ENCODE results near the gene LEP.
A peak's percentile ranks its signal among the peaks of the same experiment; 100 is the strongest.

Gene LEP

DNA sequence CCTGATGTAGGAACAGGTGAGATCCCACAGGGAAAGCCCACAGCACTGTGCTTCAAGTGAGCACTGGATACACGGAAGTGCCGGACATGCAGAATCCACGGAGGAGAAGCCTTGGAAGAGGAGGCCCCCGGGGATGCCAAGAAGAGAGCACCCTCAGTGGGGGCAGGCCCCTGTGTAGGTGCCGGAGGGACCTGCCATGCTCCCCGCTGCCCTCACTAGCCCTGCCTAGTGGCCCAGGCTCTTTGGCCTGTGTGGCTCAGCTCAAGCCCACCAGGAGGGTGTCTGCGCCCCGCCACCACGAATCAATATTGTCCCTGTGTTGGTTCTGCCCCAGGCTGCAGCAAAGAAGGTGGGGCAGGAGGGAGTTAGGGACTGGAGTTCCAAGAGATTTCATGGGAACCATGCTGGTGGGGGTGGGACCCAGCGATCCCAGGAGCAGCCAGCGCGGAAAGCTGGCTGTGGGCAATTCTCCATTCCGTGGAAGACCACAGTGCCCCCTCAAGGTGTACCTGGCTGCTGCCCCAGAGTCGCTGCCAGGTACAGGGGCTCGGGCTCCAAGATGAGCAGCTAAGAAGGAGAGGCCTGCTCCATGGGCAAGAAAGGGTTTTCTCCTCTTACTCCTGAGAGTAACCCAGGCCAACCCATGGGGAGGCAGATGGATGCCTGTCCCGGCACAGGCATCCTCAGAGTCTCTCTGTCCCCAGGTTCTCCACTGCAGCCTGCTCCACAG lies 34.9 kb upstream of the LEP start:
- peaks cover 12% of the 10 kb centered on the region for H3K4me1 Mint-ChIP-seq (ENCODE audit: low read depth)
- peaks cover 53% of the 10 kb centered on the region for H3K27me3 Mint-ChIP-seq
- no peak overlapping the region for H3K4me3 Mint-ChIP-seq
- no peaks in the 10 kb centered on the region for H3K9me3 Mint-ChIP-seq
- intact Hi-C loops (cut with micrococcal nuclease) = loop anchor here (5.0 kb wide), 1 partner anchor 174 kb away; the partner anchor contains the start of gene LRRC4
- no peaks in the 10 kb centered on the region for H3K36me3 Mint-ChIP-seq (ENCODE audit: low read depth)
- no peak overlapping the region for H3K27ac Mint-ChIP-seq

DNA sequence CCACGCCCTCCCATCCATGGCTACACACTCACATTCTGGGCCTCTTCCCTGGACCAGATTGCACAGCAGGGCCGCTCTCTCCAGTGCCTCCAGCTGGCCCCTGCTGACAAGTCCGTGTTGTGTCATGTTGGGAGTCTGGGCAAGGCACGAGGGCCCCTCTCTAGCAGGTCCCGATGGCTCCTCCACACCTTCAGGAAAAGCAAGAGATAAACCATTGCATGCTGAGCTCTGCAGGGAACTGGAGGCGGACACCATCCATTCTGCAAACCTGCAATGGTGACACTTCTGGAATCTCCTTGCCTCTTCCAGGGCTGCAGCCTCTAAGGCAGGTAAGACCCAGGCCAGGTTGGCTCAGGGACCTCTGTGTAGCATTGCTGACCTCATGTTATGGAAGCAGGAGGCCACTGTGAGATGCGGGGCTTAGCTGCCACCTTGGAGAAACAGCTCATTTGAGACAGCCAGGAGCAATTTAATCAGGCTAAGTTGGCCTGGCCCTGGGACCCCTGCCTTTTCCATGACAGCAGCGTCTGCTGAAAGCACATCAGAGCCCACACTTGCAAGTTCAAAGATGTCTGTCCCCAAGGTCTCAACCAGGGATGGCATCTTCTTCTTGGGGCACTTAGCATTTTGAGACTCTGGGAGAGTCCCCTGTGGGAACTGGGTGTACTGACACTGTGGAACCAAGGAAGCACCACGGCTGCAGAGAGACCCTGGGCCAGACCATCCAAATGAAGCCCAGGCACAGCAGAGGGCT lies 34.2 kb upstream of the LEP start:
- intact Hi-C loops (cut with micrococcal nuclease) = loop anchor here (5.0 kb wide), 1 partner anchor 175 kb away; the partner anchor contains the start of gene LRRC4
- Mint-ChIP-seq H3K27me3 (peaks cover 46% of the 10 kb centered on the region), H3K9me3 (no peaks in the 10 kb centered on the region), H3K4me3 (no peak overlapping the region), H3K27ac (no peak overlapping the region), H3K4me1 (ENCODE audit: low read depth) (peaks cover 7% of the 10 kb centered on the region), H3K36me3 (ENCODE audit: low read depth) (no peaks in the 10 kb centered on the region)

DNA sequence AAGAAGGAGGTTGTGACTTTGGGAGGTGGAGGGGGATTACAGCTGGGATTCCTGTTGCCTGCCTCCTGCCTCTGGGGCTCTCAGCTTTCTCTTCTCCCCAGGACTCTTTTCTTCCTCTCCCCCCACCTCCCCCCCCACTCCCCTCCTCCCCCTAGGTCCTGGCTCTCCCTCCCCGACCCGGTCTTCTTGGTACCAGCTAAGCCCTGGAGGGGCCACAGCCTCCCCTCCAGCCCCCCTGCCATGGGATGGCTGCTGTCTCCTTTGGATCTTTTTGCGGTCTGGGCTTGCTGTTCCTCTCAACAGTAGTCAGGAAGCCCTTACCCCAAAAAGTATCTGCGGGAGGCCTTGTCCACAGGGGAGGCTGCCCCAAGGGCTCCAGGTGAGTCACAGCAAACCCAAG lies 33.5 kb upstream of the LEP start:
- Mint-ChIP-seq H3K36me3 (ENCODE audit: low read depth) (no peaks in the 10 kb centered on the region), H3K4me3 (no peak overlapping the region), H3K27me3 (peaks cover 39% of the 10 kb centered on the region), H3K9me3 (no peaks in the 10 kb centered on the region), H3K4me1 (ENCODE audit: low read depth) (peaks cover 5% of the 10 kb centered on the region), H3K27ac (no peak overlapping the region)
- intact Hi-C loops (cut with micrococcal nuclease) = loop anchor here (5.0 kb wide), 1 partner anchor 175 kb away; the partner anchor contains the start of gene LRRC4

DNA sequence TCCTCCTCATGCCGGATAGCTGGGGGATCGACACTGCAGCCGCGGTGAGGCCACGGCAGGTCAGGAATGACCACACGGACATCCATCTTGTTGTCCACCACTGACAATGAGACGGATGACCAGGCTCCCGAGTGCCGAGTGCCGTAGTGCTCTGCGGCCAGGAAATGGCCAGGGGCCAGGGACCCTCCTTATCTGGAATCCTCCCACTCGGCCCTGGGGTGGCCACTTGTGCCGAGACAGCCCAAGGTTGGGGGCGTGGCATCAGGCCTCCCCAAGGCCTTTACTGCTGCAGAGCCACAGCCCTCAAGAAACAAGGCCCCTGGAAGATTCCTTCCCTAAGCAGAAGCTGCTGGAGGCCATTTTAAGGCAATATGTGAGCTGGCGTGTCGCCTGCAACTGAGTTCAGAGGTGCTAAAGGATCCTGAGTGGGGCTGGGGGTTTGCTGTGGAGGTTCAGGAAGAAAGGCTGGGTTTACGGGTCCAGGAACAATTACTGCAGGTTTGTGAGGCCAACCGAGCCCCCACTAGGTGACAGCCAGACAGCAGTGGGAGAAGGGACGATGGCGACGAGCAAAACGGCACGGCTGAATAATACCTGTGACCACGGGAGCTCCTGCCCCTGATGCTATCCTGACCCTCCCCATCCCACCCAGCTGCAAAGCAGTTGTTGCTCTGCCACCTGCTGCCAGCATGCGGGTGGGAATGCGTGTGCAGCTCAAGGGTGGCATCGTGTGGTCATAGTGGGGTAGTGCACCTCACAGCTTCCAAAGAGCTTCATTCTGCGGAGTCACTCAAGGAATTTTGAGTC lies 31.6 kb upstream of the LEP start:
- H3K4me1 Mint-ChIP-seq (ENCODE audit: low read depth) = peaks cover 9% of the 10 kb centered on the region
- H3K36me3 Mint-ChIP-seq (ENCODE audit: low read depth) = no peaks in the 10 kb centered on the region
- peak overlapping the region; percentile 18 for H3K27ac Mint-ChIP-seq
- H3K27me3 Mint-ChIP-seq = peaks cover 26% of the 10 kb centered on the region
- H3K4me3 Mint-ChIP-seq = no peak overlapping the region
- intact Hi-C loops (cut with micrococcal nuclease) = loop anchor here (1.0 to 5.0 kb wide), 3 partner anchors 73 to 501 kb away; partner anchors contain the start of gene LRRC4
- no peaks in the 10 kb centered on the region for H3K9me3 Mint-ChIP-seq

DNA sequence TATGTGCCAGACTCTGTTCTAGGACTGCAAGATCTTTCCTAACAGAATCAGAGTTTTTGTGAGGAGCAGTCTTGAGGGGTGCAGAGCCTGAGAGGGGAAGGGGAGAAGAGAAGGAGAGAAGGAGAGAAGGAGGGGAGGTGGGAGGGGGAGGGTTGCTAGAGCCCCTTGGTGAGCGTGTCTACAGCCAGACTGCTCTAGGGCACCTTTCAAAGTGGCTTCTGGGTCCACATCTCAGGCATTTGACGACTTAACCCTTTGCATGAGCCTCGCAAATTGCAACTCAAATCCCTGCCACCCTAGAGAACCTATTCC lies 31.1 kb upstream of the LEP start:
- Mint-ChIP-seq H3K4me1 (ENCODE audit: low read depth) (peaks cover 10% of the 10 kb centered on the region), H3K27ac (peak overlapping the region; percentile 18), H3K36me3 (ENCODE audit: low read depth) (no peaks in the 10 kb centered on the region), H3K4me3 (no peak overlapping the region), H3K9me3 (no peaks in the 10 kb centered on the region), H3K27me3 (peaks cover 23% of the 10 kb centered on the region)
- intact Hi-C loops (cut with micrococcal nuclease) = no loop called here

DNA sequence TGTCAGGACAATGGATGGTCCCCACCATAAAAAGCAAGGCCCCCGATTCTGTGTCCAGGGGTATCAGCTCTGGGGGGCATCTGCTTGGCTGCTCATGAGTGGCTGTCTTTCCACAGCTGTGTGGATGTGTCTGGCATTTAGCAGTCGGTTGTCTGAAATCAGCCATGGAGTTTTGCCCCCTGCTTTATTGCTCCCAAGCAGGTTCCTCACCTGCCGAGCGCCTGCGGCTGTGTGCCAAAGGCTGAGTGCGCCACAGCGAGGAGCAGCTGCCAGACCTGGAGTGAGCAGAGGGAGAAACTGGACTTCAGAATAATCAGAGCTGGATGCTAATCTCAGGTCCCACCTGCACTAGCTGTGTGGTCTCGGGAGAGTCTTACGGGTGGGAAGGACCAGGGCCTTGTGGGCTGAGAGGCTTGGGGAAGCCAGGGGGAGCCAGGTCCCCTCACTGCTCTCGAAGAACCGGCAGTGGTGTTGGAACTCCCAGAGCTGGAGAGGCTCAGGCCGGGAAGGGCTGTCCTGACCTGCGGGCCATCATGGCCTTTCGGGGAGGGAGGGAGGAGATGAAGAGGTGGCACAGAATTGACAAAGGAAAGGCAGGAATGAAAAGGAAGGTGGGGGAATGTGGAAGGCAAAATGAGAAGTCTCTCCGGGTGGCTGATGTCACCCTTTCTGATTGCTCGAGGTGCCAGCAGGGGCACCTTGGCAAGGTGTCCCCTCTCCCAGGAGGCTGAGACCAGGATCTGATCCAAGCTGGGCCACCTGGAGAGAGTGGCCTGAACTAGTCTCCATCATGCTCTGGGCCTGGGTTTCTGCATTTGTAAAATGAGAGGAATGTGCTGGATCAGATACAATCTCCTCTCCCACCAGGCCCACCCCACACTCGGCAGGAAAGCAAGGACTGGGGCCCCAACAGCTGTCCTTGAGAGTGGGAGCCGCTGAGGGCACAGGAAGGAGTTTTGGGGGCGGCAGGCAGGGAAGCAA lies 30.2 kb upstream of the LEP start:
- intact Hi-C loops (cut with micrococcal nuclease) = no loop called here

DNA sequence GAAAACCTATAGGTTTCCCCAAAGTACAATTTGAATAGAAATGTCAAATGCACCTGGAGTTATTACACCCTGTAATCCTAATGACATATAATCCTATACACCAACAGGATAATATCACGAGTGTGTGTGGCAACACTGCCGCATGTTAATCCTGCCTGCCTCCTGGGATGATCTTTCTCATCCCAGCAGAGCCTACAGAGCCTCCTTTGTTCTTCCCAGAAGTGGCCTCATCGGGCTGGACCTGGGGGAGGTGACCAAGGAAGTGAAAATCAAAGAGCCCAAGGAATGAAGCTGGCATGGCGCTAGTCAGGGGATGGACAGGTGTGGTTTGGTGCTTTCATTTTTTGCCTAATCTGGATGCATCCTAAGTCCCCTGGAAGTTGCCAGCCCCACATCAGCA lies 29.5 kb upstream of the LEP start:
- peaks cover 17% of the 10 kb centered on the region for H3K27me3 Mint-ChIP-seq
- intact Hi-C loops (cut with micrococcal nuclease) = no loop called here
- peaks cover 10% of the 10 kb centered on the region for H3K4me1 Mint-ChIP-seq (ENCODE audit: low read depth)
- no peak overlapping the region for H3K4me3 Mint-ChIP-seq
- no peak overlapping the region for H3K27ac Mint-ChIP-seq
- H3K36me3 Mint-ChIP-seq (ENCODE audit: low read depth) = no peaks in the 10 kb centered on the region
- H3K9me3 Mint-ChIP-seq = no peaks in the 10 kb centered on the region

More for the DNA sequence above, 30.2 kb upstream of the LEP start:
- H3K36me3 Mint-ChIP-seq (ENCODE audit: low read depth) = no peaks in the 10 kb centered on the region
- H3K27ac Mint-ChIP-seq = no peak overlapping the region
- peaks cover 21% of the 10 kb centered on the region for H3K27me3 Mint-ChIP-seq
- no peaks in the 10 kb centered on the region for H3K9me3 Mint-ChIP-seq
- peaks cover 10% of the 10 kb centered on the region for H3K4me1 Mint-ChIP-seq (ENCODE audit: low read depth)
- no peak overlapping the region for H3K4me3 Mint-ChIP-seq

DNA sequence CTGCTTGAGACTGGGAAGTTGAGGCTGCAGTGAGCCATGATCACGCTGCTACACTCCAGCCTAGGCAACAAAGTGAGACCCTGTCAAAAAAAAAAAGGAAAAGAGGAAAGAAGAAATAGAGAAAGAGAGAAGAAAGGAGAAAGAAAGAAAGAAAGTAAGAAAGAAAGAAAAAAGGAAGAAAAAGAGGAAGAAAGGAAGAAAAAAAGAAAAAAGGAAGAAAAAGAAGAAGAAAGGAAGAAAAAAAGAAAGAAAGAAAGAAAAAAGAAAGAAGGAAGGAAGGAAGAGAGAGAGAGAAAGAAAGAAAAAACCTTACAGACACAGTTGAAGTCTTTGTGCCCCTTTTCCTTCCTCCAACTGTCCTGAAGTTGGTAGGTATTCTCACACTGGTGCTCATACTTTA lies 26.6 kb upstream of the LEP start:
- Mint-ChIP-seq H3K9me3 (no peaks in the 10 kb centered on the region), H3K27ac (no peak overlapping the region), H3K27me3 (peaks cover 8% of the 10 kb centered on the region), H3K4me3 (no peak overlapping the region), H3K36me3 (ENCODE audit: low read depth) (no peaks in the 10 kb centered on the region), H3K4me1 (ENCODE audit: low read depth) (peaks cover 32% of the 10 kb centered on the region)
- intact Hi-C loops (cut with micrococcal nuclease) = no loop called here

DNA sequence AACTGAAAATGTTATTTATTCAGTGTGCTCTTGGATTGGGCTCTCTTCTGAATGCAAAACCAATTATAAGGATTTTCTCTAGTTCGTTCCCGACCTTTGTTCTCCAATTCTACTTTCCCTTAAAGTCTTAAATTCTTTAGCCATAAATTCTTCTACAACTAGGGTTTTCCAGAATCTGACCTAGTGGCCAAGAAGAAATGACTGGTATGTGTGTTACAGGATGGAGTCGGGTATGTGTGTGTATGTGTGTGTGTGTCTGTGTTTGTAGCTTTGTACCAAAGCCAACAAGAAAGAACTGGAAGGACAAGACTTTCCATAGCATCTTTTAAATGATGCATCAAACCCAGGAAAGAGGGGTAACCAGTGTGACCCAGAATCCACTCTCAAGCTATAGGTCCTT lies 25.8 kb upstream of the LEP start:
- H3K4me1 Mint-ChIP-seq (ENCODE audit: low read depth) = peaks cover 34% of the 10 kb centered on the region
- no peaks in the 10 kb centered on the region for H3K36me3 Mint-ChIP-seq (ENCODE audit: low read depth)
- H3K27me3 Mint-ChIP-seq = peaks cover 6% of the 10 kb centered on the region
- intact Hi-C loops (cut with micrococcal nuclease) = no loop called here
- no peaks in the 10 kb centered on the region for H3K9me3 Mint-ChIP-seq
- H3K4me3 Mint-ChIP-seq = no peak overlapping the region
- H3K27ac Mint-ChIP-seq = no peak overlapping the region

DNA sequence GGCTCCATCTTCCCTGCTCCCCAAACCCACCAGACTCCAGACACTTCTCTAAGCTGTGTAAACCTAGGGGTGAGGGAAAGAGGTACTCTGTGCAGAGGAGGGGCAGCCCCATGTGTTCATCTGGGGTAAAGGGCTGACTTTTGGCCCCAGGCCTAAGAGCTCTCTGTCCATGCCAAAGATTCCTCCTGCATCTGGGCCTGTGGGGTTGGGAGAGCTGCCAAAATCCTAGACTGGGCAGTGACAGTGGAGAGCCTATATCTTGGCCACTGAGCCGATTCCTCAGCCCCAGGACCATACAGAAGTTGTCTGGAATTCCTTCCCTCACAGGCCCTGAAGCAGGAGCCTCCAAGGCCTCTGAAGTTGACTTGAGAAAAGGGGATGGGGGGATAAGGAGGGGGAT lies 25.3 kb upstream of the LEP start:
- intact Hi-C loops (cut with micrococcal nuclease) = no loop called here
- Mint-ChIP-seq H3K27ac (no peak overlapping the region), H3K4me1 (ENCODE audit: low read depth) (peaks cover 39% of the 10 kb centered on the region), H3K4me3 (no peak overlapping the region), H3K27me3 (peaks cover 4% of the 10 kb centered on the region), H3K9me3 (no peaks in the 10 kb centered on the region), H3K36me3 (ENCODE audit: low read depth) (no peaks in the 10 kb centered on the region)

DNA sequence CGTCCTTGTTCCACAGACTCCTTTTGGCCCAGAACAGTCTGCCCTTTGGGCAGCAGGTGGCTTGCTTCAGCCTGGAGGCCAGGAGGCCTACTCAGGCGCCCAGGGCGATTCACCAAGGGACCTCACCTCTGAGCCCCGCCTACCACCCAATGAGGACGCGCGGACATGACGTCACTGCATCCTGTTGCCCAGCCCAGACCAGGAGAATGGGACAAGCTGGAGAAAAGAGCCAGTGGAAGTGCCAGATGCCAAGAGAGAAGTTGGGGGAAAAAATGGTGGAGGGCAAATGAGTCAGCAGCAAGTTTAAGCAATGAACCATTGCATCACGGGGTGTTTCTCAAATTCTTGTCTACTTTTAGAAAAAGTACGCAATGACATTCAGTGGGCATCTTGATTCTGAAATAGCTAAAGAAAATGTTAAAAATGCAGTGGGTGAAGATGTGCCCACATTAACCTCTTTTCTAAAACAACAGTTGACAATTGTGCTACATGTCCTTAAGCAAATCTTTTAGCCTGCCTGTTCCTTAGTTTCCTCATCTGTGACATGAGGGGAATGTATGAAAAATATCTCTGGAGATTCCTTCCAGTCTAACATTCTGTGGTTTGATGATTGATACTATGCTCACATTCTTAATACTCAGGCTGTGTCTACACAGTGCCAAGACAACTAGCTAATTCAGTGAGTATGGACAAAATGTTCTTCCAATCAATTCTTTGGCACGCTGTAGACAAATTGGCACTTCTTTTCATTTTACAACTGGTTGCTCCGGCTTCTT lies 23.9 kb upstream of the LEP start:
- Mint-ChIP-seq H3K27me3 (no peaks in the 10 kb centered on the region), H3K4me1 (ENCODE audit: low read depth) (peaks cover 53% of the 10 kb centered on the region), H3K36me3 (ENCODE audit: low read depth) (no peaks in the 10 kb centered on the region), H3K9me3 (no peaks in the 10 kb centered on the region), H3K4me3 (no peak overlapping the region), H3K27ac (no peak overlapping the region)
- intact Hi-C loops (cut with micrococcal nuclease) = no loop called here

DNA sequence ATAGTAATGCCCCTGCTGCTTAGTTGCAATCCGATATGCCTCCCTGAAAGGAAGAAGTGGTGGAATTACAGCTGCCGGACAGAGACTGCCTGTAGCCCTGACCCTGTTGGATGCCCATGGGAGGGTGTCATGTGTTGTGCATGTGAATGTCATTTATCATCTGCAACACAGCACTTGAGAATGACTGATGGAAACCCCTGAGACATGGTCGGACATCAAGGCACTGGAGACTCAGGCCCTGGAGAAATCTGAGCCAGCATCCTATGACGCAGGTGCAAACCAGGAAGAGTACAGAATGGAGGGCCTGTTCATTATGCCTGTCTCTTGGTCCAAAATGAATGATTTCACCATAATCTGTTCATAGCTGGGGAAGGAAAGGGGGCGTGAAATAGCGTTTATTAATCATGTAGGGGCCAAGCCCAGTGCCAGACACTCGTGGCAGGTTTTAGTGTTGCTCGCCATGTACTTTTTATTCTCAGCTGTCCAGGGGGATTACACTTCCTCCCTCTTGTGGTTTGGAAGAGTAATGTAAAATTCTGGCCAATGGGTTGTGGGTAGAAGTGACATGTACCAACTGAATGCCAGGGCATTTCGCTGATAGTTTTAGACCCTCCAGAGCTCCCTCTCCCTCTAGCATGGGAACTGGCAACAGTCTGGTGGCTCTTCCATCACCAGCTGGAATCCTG lies 23.0 kb upstream of the LEP start:
- Mint-ChIP-seq H3K27ac (no peak overlapping the region), H3K4me3 (no peak overlapping the region), H3K27me3 (no peaks in the 10 kb centered on the region), H3K9me3 (no peaks in the 10 kb centered on the region), H3K36me3 (ENCODE audit: low read depth) (no peaks in the 10 kb centered on the region), H3K4me1 (ENCODE audit: low read depth) (peaks cover 62% of the 10 kb centered on the region)
- intact Hi-C loops (cut with micrococcal nuclease) = no loop called here

Measured in dendritic cell treated with granulocyte-macrophage colony-stimulating factor and Interleukin-4, amounts not matched to agents 40 ng/mL and 50 ng/mL, for 4 days (primary cell).